Kidney epithelial cell (primary cell): ENCODE data around the gene SSX3. TPM values are rescaled to one million over a fixed set of nuclear protein-coding genes. Genes with fewer than 3 reads are reported as not detected.
"Not testable (repeated sequence)": the region's sequence is repeated elsewhere in the genome, so short reads cannot be mapped to it uniquely, and the experiment has no call there.

Experiments
- DNase-seq: peaks from one replicate; pipeline ENCODE4 v3.0.0-alpha.2; 2010; ENCODE audit warnings: low read depth
- H3K27me3 ChIP-seq: 2 replicates; pipeline ENCODE4 v1.6.0; 2011; ENCODE audit warnings: low read length; ENCODE audit not compliant: control insufficient read depth, insufficient read depth
- H3K36me3 ChIP-seq: 2 replicates; pipeline ENCODE4 v1.5.1; 2011; ENCODE audit warnings: low read length; ENCODE audit not compliant: control insufficient read depth, insufficient read depth
- H3K4me3 ChIP-seq: 2 replicates; pipeline ENCODE4 v1.5.1; 2011; ENCODE audit warnings: low read depth, mild to moderate bottlenecking, control low read depth, low read length
- total RNA-seq: library from RNA; depleted of rRNA; stranded (reverse); fragments of >200 nt; gene quantifications from 2 replicates; pipeline ENCODE4 v1.2.3, GENCODE V29; 2015
- TF ChIP-seq, protein P1 (sequence below): IDR thresholded peaks from 2 replicates; pipeline ENCODE4 v1.5.1; 2011; ENCODE audit warnings: mild to moderate bottlenecking, moderate library complexity, low read length, control low read depth, inconsistent platforms; ENCODE audit not compliant: insufficient read depth, poor library complexity, severe bottlenecking

SSX3 gene, protein sequence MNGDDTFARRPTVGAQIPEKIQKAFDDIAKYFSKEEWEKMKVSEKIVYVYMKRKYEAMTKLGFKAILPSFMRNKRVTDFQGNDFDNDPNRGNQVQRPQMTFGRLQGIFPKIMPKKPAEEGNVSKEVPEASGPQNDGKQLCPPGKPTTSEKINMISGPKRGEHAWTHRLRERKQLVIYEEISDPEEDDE
- not detected in 2 replicates for total RNA-seq

DNA sequence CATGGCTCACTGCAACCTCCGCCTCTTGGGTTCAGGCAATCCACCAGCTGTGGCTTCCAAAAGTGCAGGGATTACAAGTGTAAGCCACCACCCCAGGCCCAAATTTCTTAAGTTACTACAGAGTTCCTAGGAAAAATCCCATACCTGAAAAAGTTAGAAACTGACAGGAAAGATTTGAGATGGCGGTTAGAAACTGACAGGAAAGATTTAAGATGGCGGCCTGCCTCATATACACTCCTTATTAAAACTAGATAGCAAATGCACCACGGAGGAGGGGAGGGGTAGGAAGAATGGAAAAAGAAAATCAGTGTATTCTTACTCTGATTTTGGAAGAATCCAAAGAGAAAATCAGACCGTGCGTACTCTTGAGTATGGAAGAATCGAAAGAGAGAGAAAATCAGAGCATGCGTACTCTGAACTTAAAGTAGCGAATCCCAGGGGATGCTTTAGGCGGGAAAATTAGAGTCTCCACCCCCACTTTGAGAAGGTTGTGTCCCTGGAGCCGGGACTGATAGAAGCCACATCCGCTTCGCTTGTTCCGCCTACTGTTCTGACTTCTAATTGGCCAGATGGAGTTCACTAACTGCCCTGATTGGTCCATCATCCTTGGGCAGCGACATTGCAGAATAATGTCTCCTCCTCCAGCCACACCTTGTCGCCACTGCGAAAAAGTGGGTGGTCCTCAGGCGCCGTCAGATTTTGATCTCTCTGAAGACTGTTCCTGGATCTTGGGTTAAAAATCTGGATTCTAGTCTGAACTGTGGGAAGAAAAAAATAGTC is at the start of gene SSX3:
SSX3 (minus strand) TSS at position 389 of the 780 bp plus-strand sequence. CDS start 1,454 bp downstream, outside the sequence.
- not testable (repeated sequence) for H3K4me3 ChIP-seq, H3K27me3 ChIP-seq, H3K36me3 ChIP-seq, DNase-seq

DNA sequence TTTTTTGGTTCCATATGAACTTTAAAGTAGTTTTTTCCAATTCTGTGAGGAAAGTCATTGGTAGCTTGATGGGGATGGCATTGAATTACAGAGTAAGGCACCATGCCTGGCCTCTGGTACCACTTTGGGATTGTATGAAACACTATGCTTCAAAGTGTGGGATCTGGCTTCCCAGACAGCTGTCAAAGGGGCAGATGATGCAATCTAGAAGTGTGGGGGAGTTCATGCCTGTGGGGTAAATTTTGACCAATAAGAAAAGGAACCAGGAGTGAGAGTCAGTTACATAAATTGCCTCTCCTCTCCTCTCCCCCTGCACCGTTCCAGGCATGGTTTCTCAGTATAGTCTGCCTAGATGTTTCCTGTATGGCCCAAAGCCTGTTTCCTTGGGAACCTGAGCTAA is 41.3 kb upstream of the SSX3 start:
- not testable (repeated sequence) for H3K36me3 ChIP-seq, H3K27me3 ChIP-seq, DNase-seq, H3K4me3 ChIP-seq

DNA sequence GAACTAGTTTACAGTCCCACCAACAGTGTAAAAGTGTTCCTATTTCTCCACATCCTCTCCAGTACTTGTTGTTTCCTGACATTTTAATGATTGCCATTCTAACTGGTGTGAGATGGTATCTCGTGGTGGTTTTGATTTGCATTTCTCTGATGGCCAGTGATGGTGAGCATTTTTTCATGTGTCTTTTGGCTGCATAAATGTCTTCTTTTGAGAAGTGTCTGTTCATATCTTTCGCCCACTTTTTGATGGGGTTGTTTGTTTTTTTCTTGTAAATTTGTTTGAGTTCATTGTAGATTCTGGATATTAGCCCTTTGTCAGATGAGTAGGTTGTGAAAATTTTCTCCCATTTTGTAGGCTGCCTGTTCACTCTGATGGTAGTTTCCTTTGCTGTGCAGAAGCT is 40.4 kb upstream of the SSX3 start:
- H3K27me3 ChIP-seq, DNase-seq, H3K4me3 ChIP-seq, H3K36me3 ChIP-seq: not testable (repeated sequence)

DNA sequence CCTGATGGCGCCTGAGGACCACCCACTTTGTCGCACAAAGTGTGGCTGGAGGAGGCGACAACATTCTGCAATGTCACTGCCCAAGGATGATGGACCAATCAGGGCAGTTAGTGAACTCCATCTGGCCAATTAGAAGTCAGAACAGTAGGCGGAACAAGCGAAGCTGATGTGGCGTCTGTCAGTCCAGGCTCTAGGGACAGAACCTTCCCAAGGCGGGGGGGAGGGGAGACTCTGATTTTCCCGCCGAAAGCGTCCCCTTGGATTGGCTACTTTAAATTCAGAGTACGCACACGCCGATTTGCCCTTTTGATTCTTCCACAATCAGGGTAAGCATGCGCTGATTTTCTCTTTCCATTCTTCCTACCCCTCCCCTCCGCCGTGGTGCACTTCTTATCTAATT is 26.7 kb upstream of the SSX3 start, which contains the start of gene SSX4:
SSX4 (plus strand) TSS at position 301 of the 400 bp plus-strand sequence. CDS start 515 bp downstream, outside the sequence.
- H3K27me3 ChIP-seq, DNase-seq, H3K4me3 ChIP-seq, H3K36me3 ChIP-seq: not testable (repeated sequence)

DNA sequence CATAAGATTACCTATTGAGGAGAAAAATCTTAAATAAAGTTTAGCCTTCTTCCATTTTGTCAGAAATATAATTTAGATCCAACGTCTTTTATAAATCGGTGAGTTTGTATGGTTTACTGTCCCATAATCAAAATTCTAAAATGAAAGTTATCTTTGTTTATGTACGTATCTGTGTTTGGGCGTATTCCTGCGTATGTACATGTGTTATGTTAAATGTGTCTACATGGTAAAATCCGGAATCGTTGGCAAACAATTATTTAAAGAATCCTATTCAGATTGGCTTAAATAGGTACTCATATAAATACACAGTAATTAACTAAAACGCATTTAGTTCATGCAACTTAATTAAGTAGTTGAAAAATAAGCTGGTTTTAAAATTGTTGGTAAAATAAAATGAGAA is 13.9 kb upstream of the SSX3 start:
- H3K4me3 ChIP-seq, H3K36me3 ChIP-seq, H3K27me3 ChIP-seq, DNase-seq: not testable (repeated sequence)

DNA sequence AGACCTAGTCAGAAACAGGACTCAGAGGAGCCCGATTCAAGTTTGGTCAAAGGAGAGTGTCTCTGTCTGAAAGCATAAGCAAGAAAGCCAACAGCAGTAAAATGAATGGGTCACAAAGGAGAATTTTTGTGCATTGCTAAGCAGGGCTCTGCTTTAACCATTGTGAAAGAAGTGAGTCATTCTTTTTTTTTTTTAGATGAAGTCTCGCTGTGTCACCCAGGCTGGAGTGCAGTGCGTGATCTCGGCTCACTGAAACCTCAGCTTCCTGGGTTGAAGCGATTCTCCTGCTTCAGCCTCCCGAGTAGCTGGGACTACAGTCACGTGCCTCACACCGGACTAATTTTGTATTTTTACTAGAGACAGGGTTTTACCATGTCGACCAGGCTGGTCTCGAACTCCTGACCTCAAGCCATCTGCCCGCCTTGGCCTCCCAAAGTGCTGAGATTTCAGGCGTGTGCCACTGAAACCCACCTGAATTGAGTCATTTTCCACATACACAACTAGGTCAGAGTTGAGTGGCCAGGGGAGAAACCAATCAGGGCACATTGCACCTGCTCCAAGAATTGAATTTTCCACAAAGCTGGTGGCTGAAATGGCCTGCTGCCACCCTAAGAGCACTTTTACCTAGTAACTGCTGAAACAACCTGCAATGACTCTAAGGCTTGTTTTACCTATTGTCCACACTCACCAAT is 11.4 kb upstream of the SSX3 start:
- not testable (repeated sequence) for H3K36me3 ChIP-seq, H3K27me3 ChIP-seq, H3K4me3 ChIP-seq, DNase-seq

DNA sequence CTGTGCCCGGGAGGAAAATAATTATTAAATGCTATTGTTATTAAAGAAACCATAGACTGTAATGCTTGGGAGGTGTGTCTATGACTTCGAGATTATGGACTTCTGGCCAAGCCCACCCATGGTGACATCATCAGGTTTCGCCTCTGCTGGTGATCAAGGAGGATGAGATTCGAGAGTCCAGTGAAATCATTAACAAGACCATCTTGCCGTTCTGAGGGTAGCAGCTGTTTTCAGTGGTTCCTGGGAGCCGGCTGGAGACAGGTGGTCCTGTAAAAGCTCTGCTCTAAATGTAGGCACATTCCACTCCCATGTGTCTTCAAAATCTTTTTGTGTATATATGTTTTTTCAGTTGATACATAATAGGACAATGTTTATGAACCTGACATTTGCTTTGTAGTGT is 2.8 kb upstream of the SSX3 start:
- not testable (repeated sequence) for DNase-seq, H3K27me3 ChIP-seq, H3K36me3 ChIP-seq, H3K4me3 ChIP-seq

DNA sequence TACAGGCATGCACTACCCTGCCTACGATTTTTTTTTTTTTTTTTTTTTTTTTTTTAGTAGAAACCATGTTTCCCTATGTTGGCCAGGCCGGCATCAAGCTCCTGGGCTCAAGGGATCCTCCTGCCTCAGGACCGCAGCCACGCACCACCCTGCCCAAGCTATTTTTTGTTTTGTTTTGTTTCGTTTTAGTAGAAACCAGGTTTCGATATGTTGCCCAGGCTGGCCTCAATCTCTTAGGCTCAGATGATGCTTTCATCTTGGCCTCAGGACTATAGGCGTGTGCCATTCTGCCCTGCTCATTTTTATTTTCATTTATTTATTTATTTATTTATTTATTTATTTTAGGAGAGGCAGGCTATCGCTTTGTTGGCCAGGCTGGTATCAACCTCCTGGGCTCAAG is 1.2 kb upstream of the SSX3 start:
- Histone ChIP-seq H3K4me3 (no peak overlapping the region), H3K27me3 (no peaks in the 10 kb centered on the region), H3K36me3 (no peaks in the 10 kb centered on the region)
- DNase-seq, result no peak
- TF ChIP-seq, protein P1, sequence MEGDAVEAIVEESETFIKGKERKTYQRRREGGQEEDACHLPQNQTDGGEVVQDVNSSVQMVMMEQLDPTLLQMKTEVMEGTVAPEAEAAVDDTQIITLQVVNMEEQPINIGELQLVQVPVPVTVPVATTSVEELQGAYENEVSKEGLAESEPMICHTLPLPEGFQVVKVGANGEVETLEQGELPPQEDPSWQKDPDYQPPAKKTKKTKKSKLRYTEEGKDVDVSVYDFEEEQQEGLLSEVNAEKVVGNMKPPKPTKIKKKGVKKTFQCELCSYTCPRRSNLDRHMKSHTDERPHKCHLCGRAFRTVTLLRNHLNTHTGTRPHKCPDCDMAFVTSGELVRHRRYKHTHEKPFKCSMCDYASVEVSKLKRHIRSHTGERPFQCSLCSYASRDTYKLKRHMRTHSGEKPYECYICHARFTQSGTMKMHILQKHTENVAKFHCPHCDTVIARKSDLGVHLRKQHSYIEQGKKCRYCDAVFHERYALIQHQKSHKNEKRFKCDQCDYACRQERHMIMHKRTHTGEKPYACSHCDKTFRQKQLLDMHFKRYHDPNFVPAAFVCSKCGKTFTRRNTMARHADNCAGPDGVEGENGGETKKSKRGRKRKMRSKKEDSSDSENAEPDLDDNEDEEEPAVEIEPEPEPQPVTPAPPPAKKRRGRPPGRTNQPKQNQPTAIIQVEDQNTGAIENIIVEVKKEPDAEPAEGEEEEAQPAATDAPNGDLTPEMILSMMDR, result no peak

DNA sequence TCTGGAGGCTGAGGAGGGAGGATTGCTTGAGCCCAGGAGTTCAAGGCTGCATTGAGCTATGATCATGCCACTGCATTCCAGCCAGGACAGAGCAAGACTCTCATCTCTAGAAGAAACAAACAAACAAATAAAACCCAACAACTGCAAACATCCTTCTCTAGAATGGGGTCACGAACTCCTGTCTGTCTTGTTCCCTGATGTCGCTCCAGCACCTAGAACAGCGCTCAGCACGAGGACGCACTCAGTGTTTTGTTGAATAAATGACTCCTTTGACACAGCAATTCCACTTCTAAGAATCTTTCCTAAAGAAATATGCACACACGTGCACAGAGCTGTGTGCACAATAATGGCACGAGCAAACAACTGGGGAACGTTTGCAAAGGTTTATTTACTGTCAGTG is 10.4 kb downstream of the SSX3 start:
- not testable (repeated sequence) for H3K36me3 ChIP-seq, H3K4me3 ChIP-seq

DNA sequence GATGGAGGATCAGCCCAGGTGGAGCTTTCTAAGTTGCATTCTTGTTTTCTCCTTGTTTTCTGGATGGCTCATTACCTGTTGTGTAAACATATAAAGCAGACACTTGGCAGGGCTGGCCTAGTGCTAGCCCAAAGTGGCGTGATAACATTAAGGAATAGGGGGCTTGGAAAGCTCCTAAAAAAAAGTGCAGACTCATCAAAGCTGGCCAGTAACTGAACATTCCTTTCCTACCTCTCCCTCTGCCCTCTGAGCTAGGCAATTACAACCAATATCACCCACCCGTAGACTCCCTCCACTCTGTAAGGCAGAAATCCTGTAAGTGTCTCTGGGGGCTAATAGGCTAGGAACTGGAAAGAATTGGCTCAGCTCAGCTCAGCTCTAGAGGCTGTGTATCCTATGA is 42.5 kb downstream of the SSX3 start:
- not testable (repeated sequence) for H3K4me3 ChIP-seq, DNase-seq, H3K27me3 ChIP-seq, H3K36me3 ChIP-seq

More for the DNA sequence above, 10.4 kb downstream of the SSX3 start:
- not testable (repeated sequence) for H3K27me3 ChIP-seq, DNase-seq
